ENCODE data around the gene PHACTR4.
"Not testable (repeated sequence)": the region's sequence is repeated elsewhere in the genome, so short reads cannot be mapped to it uniquely, and the experiment has no call there.

The PHACTR4 gene

GRCh38 chr1:28371010-28371377 is 1.5 kb downstream of the PHACTR4 start:
- no peak for DNase-seq (ENCODE audit: low read depth)

DNA sequence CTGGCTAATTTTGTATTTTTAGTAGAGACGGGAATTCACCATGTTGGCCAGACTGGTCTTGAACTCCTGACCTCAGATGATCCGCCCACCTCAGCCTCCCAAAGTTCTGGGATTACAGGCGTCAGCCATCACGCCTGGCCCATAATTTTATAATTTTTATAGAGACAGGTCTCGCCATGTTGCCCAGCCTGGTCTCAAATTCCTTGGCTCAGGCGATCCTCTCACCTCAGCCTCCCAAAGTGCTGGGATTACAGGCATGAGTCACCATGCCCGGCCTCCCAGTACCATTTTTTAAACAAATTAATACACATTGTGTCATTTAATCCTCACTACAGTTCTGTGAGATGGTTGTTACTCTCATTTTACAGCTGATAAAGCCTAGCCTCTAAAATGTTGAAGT is 3.9 kb downstream of the PHACTR4 start:
- not testable (repeated sequence) for DNase-seq (ENCODE audit: low read depth)

- DNase-seq (ENCODE audit: low read depth) = no peak
Measured at GRCh38 chr1:28374297-28374696, 4.8 kb downstream of the PHACTR4 start.

DNA sequence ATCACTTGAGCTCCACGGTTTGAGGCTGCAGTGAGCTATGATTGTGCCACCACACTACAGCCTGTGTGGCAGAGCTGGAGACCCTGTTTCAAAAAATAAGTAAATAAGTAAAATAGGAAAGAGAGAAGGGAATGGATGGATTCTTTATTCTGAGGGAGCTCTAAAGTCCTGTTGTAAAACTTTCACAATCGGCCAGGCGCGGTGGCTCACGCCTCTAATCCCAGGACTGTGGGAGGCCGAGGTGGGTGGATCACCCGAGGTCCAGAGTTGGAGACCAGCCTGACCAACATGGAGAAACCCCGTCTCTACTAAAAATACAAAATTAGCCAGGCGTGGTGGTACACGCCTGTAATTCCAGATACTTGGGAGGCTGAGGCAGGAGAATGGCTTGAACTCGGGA is 6.1 kb downstream of the PHACTR4 start:
- DNase-seq (ENCODE audit: low read depth) = not testable (repeated sequence)

DNA sequence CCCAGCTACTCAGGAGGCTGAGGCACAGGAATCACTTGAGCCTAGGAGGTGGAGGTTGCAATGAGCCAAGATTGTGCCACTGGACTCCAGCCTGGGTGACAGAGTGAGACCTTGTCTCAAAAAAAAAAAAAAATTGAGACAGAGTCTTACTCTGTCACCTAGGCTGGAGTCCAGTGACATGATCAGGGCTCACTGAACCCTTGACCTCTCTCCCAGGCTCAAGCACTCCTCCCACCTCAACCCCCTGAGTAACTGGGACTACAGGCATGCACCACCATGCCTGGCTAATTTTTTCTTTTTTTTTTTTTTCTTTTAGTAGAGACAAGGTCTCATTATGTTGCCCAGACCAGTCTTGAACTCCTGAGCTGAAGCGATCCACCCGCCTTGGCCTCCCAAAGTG is 6.7 kb downstream of the PHACTR4 start:
- DNase-seq (ENCODE audit: low read depth) = not testable (repeated sequence)

GRCh38 chr1:28378906-28379305 is 9.4 kb downstream of the PHACTR4 start:
- DNase-seq (ENCODE audit: low read depth) = no peak

DNA sequence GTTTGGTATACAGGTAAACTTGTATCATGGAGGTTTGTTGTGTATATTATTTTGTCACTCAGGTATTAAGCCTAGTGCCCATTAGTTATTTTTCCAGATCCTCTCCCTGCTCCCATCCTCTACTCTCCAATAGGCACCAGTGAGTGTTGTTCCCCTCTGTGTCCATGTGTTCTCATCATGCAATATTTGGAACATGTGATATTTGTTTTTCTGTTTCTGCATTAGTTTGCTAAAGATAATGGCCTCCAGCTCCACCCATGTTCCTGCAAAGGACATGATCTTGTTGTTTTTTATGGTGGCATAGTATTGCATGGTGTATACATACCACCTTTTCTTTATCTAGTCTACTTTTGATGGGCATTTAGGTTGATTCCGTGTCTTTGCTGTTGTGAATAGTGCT is 10.9 kb downstream of the PHACTR4 start:
- DNase-seq (ENCODE audit: low read depth) = no peak

DNA sequence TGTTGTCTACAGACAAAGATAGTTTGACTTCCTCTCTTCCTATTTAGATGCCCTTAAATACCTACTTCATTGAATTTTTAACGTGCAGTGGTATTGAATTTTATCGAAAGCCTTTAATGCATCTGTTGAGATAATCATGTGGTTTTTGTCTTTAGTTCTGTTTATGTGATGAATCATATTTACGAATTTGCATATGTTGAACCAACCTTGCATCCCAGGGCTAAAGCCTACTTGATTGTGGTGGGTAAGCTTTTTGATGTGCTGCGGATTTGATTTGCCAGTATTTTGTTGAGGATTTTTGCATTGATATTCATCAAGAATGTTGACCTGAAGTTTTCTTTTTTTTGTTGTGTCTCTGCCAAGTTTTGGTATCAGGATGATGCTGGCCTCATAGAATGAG is 14.2 kb downstream of the PHACTR4 start:
- DNase-seq (ENCODE audit: low read depth) = not testable (repeated sequence)

GRCh38 chr1:28392027-28392652 is 22.6 kb downstream of the PHACTR4 start:
- no peak for DNase-seq (ENCODE audit: low read depth)

DNA sequence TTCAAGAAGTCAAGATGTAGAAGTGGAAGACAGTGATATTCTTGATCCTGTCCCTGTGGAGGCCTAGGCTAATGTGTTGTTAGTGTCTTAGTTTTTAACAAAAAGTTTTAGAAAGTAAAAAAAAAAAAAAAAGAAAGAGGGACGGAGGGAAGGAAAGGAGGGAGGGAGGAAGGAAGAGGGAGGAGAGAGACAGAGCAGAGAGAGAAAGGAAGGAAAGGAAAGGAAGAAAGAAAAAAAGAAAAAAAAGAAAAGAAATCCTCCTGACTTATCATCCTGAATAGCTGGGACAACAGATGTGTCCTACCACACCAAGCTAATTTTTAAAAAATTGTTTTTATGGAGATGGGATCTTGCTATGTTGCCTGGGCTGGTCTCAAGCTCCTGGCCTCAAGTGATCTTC is 24.6 kb downstream of the PHACTR4 start:
- DNase-seq (ENCODE audit: low read depth) = no peak

DNA sequence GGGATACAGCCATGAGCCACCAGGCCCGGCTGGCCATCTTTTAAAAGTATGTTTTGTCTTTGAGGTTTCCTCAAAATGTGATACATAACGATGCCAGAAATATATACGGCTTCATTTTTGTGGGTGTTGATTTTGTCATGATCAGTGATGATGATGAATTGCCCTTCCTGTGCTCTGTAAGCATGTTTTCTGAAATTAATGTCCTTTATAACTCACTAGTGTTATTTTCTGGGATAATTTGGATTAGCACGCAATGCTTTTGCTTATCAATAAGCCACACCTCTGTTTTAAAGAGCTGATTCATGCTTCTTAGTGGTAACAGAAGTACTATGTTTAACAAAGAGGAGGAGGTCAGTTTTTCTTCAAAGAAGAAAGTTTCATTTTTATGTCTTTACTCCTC is 25.6 kb downstream of the PHACTR4 start:
- no peak for DNase-seq (ENCODE audit: low read depth)

DNA sequence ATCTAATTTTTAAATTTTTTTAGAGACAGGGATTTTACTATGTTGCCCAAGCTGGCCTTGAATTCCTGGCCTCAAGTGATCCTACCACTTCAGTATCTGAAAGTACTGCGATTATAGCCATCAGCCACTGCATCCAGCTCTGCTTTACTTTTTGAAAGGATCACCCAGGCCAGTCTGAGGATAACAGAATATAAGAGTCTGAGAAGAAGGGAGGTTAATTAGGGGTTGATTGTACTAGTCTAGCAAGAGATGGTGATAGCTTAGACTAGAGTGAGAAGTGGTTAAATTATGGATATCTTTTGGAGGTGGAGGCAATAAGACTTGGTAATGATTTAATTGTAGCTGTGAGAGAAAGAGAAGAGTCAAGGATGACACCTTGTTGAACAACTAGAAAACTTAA is 32.2 kb downstream of the PHACTR4 start:
- DNase-seq (ENCODE audit: low read depth) = no peak

DNA sequence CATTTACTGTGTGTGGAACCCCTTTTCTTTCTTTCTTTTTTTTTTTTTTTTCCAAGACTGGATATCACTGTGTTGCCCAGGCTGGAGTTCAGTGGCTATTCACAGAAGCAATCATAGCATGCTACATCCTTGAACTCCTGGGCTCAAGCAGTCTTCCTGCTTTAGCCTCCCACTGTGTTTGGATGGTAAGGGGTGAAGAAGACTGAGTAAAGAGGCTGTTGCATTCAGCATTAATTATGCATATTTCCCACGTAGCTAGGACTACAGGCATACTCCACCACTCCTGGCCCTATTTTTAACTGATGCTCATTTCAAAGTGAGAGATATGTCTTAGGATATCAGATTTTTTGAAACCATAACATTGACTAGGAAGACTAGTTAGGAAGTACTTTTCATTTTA is 39.5 kb downstream of the PHACTR4 start:
- no peak for DNase-seq (ENCODE audit: low read depth)

DNA sequence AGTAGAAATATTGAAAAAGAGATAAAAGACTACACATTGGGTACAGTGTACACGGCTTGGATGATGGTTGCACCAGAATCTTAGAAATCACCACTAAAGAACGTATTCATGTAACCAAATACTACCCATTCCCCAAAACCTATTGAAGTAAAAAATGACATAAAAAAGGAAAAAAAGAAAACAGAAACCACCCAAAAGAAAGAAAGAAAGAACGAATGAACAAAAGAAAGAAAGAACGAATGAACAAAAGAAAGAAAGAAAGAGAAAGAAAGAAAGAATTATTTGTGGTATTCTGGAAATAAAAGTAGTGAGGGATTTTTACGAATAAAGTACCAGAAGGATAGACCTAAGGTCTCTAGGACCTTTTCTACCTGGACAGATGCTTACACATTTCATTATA is 42.1 kb downstream of the PHACTR4 start:
- no peak for DNase-seq (ENCODE audit: low read depth)

DNA sequence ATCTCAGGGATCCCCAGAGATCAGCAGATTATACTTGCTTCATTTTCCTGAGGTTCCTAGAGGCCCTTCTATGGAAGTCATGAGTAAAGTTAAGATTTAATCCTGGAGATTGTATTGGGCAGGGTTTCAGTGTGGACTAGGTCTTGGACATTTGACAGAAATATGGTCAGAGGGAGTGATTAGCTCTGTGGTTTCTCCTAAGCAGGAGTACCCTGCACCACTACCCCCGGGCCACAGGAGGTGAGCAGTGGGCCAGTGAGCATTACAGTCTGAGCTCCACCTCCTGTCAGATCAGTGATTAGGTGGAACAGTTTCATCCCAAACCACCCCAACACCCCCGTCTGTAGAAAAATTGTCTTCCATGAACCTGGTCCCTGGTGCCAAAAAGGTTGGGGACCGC is 43.2 kb downstream of the PHACTR4 start:
- DNase-seq (ENCODE audit: low read depth) = no peak

GRCh38 chr1:28416509-28417194 is 47.1 kb downstream of the PHACTR4 start:
- no peak for DNase-seq (ENCODE audit: low read depth)

DNA sequence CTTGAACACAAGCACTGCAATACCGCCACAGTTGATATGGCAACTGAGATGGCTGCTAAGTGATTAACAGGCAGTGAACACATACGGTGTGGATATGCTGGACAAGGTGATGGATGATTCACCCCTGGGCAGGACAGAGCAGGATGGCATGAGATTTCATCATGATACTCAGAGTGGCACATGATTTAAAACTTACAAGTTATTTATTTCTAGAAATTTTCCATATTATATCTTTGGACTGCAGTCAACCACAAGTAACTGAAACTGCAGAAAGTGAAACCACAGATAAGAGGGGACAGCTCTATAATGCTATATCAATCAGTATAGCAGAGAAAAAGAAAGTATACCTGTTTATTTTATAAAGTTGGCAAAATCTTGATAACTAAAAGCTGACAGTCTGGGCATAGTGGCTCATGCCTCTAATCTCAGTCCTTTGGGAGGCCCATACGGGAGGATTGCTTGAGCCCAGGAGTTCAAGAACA is 47.9 kb downstream of the PHACTR4 start:
- no peak for DNase-seq (ENCODE audit: low read depth)

DNA sequence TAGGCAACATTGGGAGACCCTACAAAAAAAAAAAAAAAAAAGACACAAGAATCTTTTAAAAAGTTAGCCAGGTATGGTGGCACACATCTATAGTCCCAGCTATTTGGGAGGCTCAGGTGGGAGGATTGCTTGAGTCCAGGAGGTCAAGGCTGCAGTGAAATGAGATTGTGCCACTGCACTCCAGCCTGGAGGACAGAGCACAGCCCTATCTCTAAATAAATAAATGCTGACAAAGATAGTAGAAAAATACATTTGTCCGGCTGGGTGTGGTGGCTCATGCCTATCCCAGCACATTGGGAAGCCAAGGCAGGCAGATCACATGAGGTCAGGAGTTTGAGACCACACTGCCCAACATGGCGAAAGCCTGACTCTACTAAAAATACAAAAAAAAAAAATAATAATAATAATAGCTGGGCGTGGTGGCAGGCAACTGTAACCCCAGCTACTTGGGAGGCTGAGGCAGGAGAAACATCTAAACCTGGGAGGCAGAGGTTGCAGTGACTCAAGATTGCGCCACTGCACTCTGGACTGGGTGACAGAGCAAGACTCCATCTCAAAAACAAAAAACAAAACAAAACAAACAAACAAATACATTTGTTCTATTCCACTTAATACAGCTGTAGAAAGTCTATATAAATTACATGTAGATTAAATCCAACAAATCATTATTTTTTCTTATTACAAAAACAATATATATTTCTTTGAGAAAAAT is 48.5 kb downstream of the PHACTR4 start:
- no peak for DNase-seq (ENCODE audit: low read depth)

GRCh38 chr1:28421744-28422143 is 52.2 kb downstream of the PHACTR4 start:
- DNase-seq (ENCODE audit: low read depth) = no peak

- DNase-seq (ENCODE audit: low read depth) = no peak
Measured at GRCh38 chr1:28426831-28427230, 57.3 kb downstream of the PHACTR4 start.

- no peak for DNase-seq (ENCODE audit: low read depth)
Measured at GRCh38 chr1:28428012-28428411, 58.5 kb downstream of the PHACTR4 start.

DNA sequence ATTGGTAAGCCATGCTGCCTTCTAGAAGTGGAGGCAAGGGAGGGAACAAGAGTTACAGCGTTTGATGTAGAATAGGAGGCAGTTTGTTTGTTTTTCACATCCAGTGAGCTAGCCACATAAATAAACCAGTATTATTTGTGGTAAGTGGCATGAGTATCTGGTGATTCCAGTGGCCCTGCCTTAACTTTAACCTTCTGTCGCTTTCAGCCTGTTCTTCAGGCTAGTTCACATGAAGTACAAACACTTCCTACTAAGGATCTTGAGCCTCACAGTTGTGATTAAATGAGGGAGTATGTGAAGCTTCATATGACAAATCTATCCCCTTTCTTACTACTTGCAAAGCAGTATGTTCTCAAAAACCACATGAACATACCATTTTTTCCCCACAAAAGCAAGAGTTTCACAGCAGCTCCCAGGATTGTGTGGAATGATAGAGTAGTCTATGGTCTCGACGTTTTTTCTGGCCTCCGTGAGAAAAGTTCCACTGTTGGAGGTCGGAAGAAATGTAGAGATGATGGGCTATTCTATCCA is 59.5 kb downstream of the PHACTR4 start:
- DNase-seq (ENCODE audit: low read depth) = no peak

DNA sequence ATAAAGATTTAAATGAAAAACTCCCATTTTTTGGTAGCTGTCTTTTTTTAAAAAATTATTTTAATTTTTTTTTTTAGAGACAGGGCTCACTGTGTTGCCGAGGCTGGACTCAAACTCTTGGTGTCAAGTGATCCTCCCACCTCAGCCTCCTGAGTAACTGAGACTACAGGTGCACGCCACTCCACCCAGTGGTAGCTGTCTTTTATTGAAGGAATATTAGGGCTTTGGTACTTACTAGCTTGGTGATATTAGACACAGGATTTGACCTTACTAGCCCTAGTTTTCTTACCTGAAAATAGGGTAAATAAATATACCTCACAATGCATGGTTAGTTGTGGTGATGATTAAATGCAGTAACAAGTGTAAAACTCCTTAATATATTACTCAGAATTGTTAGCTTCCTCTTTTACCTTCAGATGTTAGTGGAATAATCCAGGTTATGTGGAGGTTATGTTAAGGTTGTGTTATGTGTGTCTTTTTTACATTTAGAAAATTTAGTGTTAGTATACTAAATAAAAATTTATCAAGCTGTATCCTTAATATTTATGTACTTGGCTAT is 66.8 kb downstream of the PHACTR4 start:
- no peak for DNase-seq (ENCODE audit: low read depth)
